OCI-LY1 (cell line): ENCODE data around the gene MAP3K7.

ENCODE experiments used
- H2AFZ ChIP-seq: fragments of 200-600 bp; sonication (generic), shearing (Covaris generic); 2 replicates; pipeline ENCODE4 v1.6.0; 2014; ENCODE audit warnings: antibody characterized with exemption, mild to moderate bottlenecking, low read length
- H3F3A ChIP-seq: fragments of 200-600 bp; sonication (generic), shearing (Covaris generic); 2 replicates; pipeline ENCODE4 v1.6.0; 2014; ENCODE audit warnings: mild to moderate bottlenecking, antibody characterized with exemption, low read length, moderate library complexity; ENCODE audit not compliant: insufficient read depth
- H3K27ac ChIP-seq: fragments of 200-600 bp; sonication (generic); 2 replicates; pipeline ENCODE4 v1.5.1; 2014; ENCODE audit warnings: low read length, mixed run types, mild to moderate bottlenecking, low read depth; ENCODE audit not compliant: poor library complexity, severe bottlenecking
- H3K27me3 ChIP-seq: fragments of 200-600 bp; sonication (generic); 2 replicates; pipeline ENCODE4 v1.6.0; 2014; ENCODE audit warnings: antibody characterized with exemption, mild to moderate bottlenecking, low read length, moderate library complexity; ENCODE audit not compliant: insufficient read depth
- H3K36me3 ChIP-seq: fragments of 200-600 bp; sonication (generic); 2 replicates; pipeline ENCODE4 v1.6.1; 2014; ENCODE audit warnings: mild to moderate bottlenecking, antibody characterized with exemption, low read length, moderate library complexity, mixed read lengths; ENCODE audit not compliant: insufficient read depth
- H3K4me1 ChIP-seq: fragments of 200-600 bp; sonication (generic); 2 replicates; pipeline ENCODE4 v1.5.1; 2014; ENCODE audit warnings: mild to moderate bottlenecking, low read length, moderate library complexity; ENCODE audit not compliant: insufficient read depth, severe bottlenecking
- H3K4me2 ChIP-seq: fragments of 200-600 bp; sonication (generic), shearing (Covaris generic); 2 replicates; pipeline ENCODE4 v1.6.1; 2014; ENCODE audit warnings: low read length
- H3K4me3 ChIP-seq: fragments of 200-600 bp; sonication (generic); 2 replicates; pipeline ENCODE4 v1.5.1; 2014; ENCODE audit warnings: low read length, low read depth, mild to moderate bottlenecking, mixed read lengths; ENCODE audit not compliant: poor library complexity, severe bottlenecking
- H3K79me2 ChIP-seq: fragments of 200-600 bp; shearing (Covaris generic); 2 replicates; pipeline ENCODE4 v1.6.1; 2016; ENCODE audit warnings: mixed run types, low read length, mixed read lengths; ENCODE audit not compliant: insufficient read depth
- H3K9ac ChIP-seq: fragments of 200-600 bp; sonication (generic), shearing (Covaris generic); 2 replicates; pipeline ENCODE4 v1.6.1; 2014; ENCODE audit warnings: mild to moderate bottlenecking, low read length, mixed read lengths
- H3K9me2 ChIP-seq: fragments of 200-600 bp; sonication (generic), shearing (Covaris generic); 2 replicates; pipeline ENCODE4 v1.6.1; 2014; ENCODE audit warnings: low read depth, mild to moderate bottlenecking, low read length, mixed read lengths
- H3K9me3 ChIP-seq: fragments of 200-600 bp; shearing (Covaris generic); 2 replicates; pipeline ENCODE4 v1.6.1; 2014; ENCODE audit warnings: low read length, mixed read lengths
- H4K20me1 ChIP-seq: fragments of 200-600 bp; sonication (generic), shearing (Covaris generic); 2 replicates; pipeline ENCODE4 v1.6.0; 2016; ENCODE audit warnings: mild to moderate bottlenecking, low read length; ENCODE audit not compliant: insufficient read depth
- CTCF ChIP-seq: fragments of 200-600 bp; sonication (generic), shearing (Covaris generic); IDR thresholded peaks from 2 replicates; pipeline ENCODE4 v1.5.1; 2017; ENCODE audit warnings: mild to moderate bottlenecking, antibody characterized with exemption, low read length, moderate library complexity, mixed read lengths
- EZH2 ChIP-seq: fragments of 200-600 bp; sonication (generic), shearing (Covaris generic); IDR thresholded peaks from 2 replicates; pipeline ENCODE4 v1.8.0; 2017; ENCODE audit warnings: borderline replicate concordance, mixed run types, mild to moderate bottlenecking, antibody characterized with exemption, low read length, moderate library complexity, mixed read lengths

MAP3K7 gene

GRCh38 chr6:90581146-90581545 is 5.7 kb downstream of the MAP3K7 start:
- peaks cover 26% of the 10 kb centered on the region for H3K4me1 ChIP-seq
- H3K36me3 ChIP-seq, result peaks cover 12% of the 10 kb centered on the region; the same call in 1 of the 2 replicates
- no peaks in the 10 kb centered on the region for H3K9me3 ChIP-seq
- no peaks in the 10 kb centered on the region for H3K27me3 ChIP-seq
- no peaks in the 10 kb centered on the region for H3K9me2 ChIP-seq
- no peak overlapping the region for H3K27ac ChIP-seq
- H3K9ac ChIP-seq, result no peak overlapping the region
- TF ChIP-seq EZH2 (no peak), CTCF (no peak)
- H3F3A ChIP-seq, result no peaks in the 10 kb centered on the region
- no peak overlapping the region for H3K4me3 ChIP-seq
- no peak overlapping the region for H2AFZ ChIP-seq
- H3K4me2 ChIP-seq, result no peak overlapping the region
- H3K79me2 ChIP-seq, result peaks cover 78% of the 10 kb centered on the region
- H4K20me1 ChIP-seq, result no peaks in the 10 kb centered on the region

- Histone ChIP-seq H4K20me1 (no peaks in the 10 kb centered on the region), H2AFZ (no peak overlapping the region), H3K27ac (no peak overlapping the region), H3K9me2 (no peaks in the 10 kb centered on the region), H3K36me3 (peaks cover 14% of the 10 kb centered on the region; the same call in 1 of the 2 replicates), H3F3A (no peaks in the 10 kb centered on the region), H3K27me3 (no peaks in the 10 kb centered on the region), H3K9me3 (no peaks in the 10 kb centered on the region), H3K4me3 (no peak overlapping the region), H3K79me2 (peaks cover 59% of the 10 kb centered on the region), H3K9ac (no peak overlapping the region), H3K4me1 (peaks cover 8% of the 10 kb centered on the region), H3K4me2 (no peak overlapping the region)
- TF ChIP-seq EZH2 (no peak), CTCF (no peak)
Observed at GRCh38 chr6:90578894-90579549, 7.8 kb downstream of the MAP3K7 start.

- H2AFZ ChIP-seq, result no peak overlapping the region
- H3K27ac ChIP-seq, result no peak overlapping the region
- H3K9ac ChIP-seq, result no peak overlapping the region
- no peaks in the 10 kb centered on the region for H3K4me1 ChIP-seq
- no peaks in the 10 kb centered on the region for H4K20me1 ChIP-seq
- no peaks in the 10 kb centered on the region for H3K9me2 ChIP-seq
- H3F3A ChIP-seq, result no peaks in the 10 kb centered on the region
- H3K79me2 ChIP-seq, result peaks cover 32% of the 10 kb centered on the region
- H3K27me3 ChIP-seq, result no peaks in the 10 kb centered on the region
- no peak overlapping the region for H3K4me2 ChIP-seq
- peaks cover 22% of the 10 kb centered on the region; the same call in 1 of the 2 replicates for H3K36me3 ChIP-seq
- H3K4me3 ChIP-seq, result no peak overlapping the region
- TF ChIP-seq EZH2 (no peak), CTCF (no peak)
- no peaks in the 10 kb centered on the region for H3K9me3 ChIP-seq
Observed at GRCh38 chr6:90575267-90575666, 11.6 kb downstream of the MAP3K7 start.
